Measurements from ENCODE around the gene ARHGAP45.
A peak's percentile ranks its signal among the peaks of the same experiment; 100 is the strongest.

Gene ARHGAP45

DNA sequence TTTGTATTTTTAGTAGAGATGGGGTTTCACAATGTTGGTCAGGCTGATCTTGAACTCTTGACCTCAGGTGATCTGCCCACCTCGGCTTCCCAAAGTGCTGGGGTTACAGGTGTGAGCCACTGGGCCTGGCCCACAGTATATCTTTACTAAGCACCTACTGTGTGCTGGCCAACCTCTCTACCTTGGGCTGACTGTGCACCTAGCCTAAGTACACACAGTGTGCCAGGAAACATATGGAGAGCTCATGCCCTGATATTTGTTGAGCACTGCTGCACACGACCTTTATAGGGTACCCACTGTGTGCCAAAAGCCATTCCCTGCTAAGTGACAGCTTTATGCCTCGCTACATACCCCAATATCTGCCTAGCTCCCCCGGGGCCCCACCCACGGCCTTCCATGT lies 6.3 kb upstream of the ARHGAP45 start:
- TF ChIP-seq, protein P1, sequence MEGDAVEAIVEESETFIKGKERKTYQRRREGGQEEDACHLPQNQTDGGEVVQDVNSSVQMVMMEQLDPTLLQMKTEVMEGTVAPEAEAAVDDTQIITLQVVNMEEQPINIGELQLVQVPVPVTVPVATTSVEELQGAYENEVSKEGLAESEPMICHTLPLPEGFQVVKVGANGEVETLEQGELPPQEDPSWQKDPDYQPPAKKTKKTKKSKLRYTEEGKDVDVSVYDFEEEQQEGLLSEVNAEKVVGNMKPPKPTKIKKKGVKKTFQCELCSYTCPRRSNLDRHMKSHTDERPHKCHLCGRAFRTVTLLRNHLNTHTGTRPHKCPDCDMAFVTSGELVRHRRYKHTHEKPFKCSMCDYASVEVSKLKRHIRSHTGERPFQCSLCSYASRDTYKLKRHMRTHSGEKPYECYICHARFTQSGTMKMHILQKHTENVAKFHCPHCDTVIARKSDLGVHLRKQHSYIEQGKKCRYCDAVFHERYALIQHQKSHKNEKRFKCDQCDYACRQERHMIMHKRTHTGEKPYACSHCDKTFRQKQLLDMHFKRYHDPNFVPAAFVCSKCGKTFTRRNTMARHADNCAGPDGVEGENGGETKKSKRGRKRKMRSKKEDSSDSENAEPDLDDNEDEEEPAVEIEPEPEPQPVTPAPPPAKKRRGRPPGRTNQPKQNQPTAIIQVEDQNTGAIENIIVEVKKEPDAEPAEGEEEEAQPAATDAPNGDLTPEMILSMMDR (IDR thresholded peaks at IDR 0.05; ENCODE audit: insufficient read depth, low read depth, low read length, missing control alignments): no peak
- DNase-seq (ENCODE audit: low read depth): no peak
- no peak overlapping the region for H3K4me3 ChIP-seq (ENCODE audit: low read length)

DNA sequence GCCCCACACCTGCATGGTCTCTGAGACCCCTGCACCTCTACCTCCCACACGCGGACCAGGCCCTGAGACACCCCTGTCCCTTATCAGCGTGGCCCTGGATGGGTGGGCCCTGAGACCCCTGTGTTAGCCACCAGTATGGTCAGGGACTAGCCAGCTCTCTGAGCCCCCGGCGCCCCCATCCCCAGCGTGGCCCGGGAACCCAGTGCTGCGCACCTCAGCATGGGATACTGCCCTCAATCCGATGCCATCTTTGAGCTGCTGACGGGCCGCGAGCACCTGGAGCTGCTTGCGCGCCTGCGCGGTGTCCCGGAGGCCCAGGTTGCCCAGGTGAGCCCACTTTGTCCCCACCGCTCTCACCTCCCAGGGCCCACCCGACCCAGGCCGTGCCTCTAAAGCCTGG lies 5.0 kb upstream of the ARHGAP45 start:
- DNase-seq (ENCODE audit: low read depth): no peak
- H3K4me3 ChIP-seq (ENCODE audit: low read length): no peak overlapping the region
- TF ChIP-seq, protein P1 (IDR thresholded peaks at IDR 0.05; ENCODE audit: insufficient read depth, low read depth, low read length, missing control alignments): no peak

DNA sequence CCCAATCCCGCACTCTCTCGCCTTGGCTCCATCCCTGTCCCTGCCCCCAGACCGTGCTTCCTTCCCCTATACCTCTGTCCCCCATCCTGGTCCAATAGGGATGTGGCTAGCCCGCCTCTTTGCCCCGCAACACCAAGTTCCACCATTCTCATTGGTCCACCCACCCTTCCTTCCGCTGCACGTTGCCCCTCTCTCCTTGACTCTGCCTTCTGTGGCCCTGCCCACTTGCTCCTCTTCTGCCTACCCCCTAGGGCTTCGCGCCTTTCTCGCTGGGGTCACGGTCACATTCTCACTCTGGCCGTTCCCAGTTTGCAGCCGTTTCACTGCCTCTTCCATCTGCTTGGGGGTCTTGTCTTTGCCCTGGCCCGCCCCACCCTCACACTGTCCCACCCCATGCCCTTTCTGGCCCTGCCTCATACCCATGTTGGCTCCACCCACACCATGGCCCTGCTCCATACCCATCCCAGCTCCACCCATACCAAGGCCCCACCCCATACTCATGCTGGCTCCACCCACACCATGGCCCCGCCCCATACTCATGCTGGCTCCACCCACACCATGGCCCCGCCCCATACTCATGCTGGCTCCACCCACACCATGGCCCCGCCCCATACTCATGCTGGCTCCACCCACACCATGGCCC lies 4.5 kb upstream of the ARHGAP45 start:
- no peak for DNase-seq (ENCODE audit: low read depth)
- no peak overlapping the region for H3K4me3 ChIP-seq (ENCODE audit: low read length)
- TF ChIP-seq, protein P1 (IDR thresholded peaks at IDR 0.05; ENCODE audit: insufficient read depth, low read depth, low read length, missing control alignments): no peak

DNA sequence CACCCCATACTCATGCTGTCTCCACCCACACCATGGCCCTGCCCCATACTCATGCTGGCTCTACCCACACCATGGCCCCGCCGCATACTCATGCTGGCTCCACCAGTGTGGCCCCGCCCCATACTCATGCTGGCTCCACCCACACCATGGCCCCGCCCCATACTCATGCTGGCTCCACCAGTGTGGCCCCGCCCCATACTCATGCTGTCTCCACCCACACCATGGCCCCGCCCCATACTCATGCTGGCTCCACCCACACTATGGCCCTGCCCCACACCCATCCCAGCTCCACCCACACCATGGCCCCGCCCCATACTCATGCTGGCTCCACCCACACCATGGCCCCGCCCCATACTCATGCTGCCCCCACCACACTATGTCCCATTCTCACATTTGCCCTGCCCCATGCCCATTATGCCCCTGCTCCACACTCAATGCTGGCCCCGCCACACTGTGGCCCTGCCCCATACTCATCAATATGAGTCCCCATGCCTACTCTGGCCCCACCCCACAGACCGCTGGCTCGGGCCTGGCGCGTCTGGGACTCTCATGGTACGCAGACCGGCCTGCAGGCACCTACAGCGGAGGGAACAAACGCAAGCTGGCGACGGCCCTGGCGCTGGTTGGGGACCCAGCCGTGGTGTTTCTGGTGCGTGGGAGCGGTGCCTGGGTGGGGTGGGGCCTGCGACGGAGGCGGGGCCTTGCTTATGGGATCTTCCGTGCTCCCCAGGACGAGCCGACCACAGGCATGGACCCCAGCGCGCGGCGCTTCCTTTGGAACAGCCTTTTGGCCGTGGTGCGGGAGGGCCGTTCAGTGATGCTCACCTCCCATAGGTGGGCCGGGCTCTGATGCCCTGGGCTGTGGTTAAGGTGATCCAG lies 3.7 kb upstream of the ARHGAP45 start:
- peak; percentile 36 for DNase-seq (ENCODE audit: low read depth)
- TF ChIP-seq, protein P1 (IDR thresholded peaks at IDR 0.05; ENCODE audit: insufficient read depth, low read depth, low read length, missing control alignments): no peak
- no peak overlapping the region for H3K4me3 ChIP-seq (ENCODE audit: low read length)

DNA sequence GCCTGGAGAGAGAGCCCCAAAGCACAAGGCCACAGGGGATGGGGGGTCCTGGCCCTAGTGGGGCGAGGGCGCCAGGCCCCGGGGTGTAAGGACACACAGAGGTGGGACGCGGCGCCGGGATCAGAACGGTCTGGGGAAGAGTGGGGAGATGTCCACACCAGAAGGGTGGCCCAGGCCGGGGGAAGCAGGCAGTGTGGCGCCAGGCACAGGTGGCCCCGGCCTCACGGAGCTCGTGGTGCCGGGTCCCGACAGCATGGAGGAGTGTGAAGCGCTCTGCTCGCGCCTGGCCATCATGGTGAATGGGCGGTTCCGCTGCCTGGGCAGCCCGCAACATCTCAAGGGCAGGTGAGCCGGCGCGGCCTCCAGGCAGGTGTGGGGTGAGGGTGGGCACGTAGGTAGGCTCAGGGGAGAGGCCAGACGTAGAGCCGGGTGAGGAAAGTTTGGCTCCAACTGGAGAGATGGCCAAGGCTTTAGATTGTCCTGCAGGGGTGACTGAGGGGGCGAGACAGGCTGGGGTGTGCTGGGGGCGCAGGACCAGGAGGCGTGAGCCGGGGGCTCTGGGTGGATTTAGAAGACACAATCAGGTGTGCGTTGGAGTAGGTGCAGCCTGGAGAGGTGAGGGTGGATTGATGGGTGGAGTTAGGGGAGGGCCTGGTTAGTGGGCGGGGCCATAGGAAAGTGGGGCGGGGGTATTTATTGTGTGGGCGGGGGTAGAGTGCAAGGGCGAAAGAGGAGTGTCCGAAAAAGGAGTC lies 2.9 kb upstream of the ARHGAP45 start:
- DNase-seq (ENCODE audit: low read depth): no peak
- TF ChIP-seq, protein P1 (IDR thresholded peaks at IDR 0.05; ENCODE audit: insufficient read depth, low read depth, low read length, missing control alignments): no peak
- H3K4me3 ChIP-seq (ENCODE audit: low read length): no peak overlapping the region

DNA sequence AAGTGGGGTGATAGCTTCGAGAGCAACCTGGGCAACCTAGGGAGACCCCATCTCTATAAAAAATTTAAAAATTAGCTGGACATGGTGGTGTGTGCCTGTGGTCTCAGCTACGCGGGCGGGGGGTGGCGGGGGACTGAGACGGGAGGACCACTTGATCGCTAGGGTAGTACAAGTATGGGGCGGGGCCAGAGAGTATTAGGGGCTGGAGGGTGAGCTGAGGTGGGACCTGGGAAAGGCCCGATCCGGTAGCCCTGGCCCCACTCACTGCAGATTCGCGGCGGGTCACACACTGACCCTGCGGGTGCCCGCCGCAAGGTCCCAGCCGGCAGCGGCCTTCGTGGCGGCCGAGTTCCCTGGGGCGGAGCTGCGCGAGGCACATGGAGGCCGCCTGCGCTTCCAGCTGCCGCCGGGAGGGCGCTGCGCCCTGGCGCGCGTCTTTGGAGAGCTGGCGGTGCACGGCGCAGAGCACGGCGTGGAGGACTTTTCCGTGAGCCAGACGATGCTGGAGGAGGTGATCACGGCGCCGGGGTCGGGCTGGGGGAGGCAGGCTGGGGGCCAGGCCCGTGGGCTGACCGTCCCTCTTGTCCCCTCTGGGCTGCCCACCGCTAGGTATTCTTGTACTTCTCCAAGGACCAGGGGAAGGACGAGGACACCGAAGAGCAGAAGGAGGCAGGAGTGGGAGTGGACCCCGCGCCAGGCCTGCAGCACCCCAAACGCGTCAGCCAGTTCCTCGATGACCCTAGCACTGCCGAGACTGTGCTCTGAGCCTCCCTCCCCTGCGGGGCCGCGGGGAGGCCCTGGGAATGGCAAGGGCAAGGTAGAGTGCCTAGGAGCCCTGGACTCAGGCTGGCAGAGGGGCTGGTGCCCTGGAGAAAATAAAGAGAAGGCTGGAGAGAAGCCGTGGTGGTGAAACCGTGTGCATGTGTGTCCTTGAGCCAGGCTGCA lies 2.0 kb upstream of the ARHGAP45 start:
- no peak overlapping the region for H3K4me3 ChIP-seq (ENCODE audit: low read length)
- DNase-seq (ENCODE audit: low read depth): peak; percentile 76
- TF ChIP-seq, protein P1 (IDR thresholded peaks at IDR 0.05; ENCODE audit: insufficient read depth, low read depth, low read length, missing control alignments): peak; percentile 46

Data from epithelial cell of esophagus (primary cell).